ENCODE results near the gene DYNC1LI1.

DNA sequence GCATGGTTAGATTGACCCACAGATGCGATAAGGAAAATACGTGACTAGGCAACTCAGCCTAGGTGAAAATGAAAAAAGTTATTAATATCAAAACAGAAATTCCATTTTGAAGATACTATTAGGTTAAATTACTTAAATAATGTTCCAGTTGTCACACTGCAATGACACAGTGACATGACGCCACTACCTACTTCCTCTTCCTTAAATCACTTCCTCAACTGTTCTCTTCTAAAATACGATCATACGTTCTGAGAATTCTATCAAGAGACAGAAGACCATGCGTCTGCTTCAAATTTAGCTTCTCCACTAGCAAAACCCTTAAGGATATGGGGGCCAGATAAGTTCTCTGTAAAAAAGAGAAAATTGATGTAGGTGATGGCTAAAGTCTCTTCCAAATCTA lies 86.2 kb downstream of the DYNC1LI1 start:
- TF ChIP-seq, protein P1, sequence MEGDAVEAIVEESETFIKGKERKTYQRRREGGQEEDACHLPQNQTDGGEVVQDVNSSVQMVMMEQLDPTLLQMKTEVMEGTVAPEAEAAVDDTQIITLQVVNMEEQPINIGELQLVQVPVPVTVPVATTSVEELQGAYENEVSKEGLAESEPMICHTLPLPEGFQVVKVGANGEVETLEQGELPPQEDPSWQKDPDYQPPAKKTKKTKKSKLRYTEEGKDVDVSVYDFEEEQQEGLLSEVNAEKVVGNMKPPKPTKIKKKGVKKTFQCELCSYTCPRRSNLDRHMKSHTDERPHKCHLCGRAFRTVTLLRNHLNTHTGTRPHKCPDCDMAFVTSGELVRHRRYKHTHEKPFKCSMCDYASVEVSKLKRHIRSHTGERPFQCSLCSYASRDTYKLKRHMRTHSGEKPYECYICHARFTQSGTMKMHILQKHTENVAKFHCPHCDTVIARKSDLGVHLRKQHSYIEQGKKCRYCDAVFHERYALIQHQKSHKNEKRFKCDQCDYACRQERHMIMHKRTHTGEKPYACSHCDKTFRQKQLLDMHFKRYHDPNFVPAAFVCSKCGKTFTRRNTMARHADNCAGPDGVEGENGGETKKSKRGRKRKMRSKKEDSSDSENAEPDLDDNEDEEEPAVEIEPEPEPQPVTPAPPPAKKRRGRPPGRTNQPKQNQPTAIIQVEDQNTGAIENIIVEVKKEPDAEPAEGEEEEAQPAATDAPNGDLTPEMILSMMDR (optimal IDR thresholded peaks at IDR 0.05 in 1 of 3, IDR thresholded peaks at IDR 0.05 in 1 of 3, conservative IDR thresholded peaks at IDR 0.05 in 1 of 3; ENCODE audit: extremely low read depth in 1 of 3, insufficient read depth in 2 of 3, low read length in 3 of 3) = no peak
- TF ChIP-seq EZH2 (IDR thresholded peaks at IDR 0.05; ENCODE audit: low read length) = no peak
